Measurements from ENCODE around the gene PLEKHM3. TPM values are rescaled to one million over a fixed set of nuclear protein-coding genes. Genes with fewer than 3 reads are reported as not detected.
A peak's percentile ranks its signal among the peaks of the same experiment; 100 is the strongest.

The PLEKHM3 gene
- total and polyA plus RNA-seq, 2 of the 13 experiments (the other 11 are each of a cell fraction or from before 2014, with no cell fraction given): 4.5 to 4.7 TPM

DNA sequence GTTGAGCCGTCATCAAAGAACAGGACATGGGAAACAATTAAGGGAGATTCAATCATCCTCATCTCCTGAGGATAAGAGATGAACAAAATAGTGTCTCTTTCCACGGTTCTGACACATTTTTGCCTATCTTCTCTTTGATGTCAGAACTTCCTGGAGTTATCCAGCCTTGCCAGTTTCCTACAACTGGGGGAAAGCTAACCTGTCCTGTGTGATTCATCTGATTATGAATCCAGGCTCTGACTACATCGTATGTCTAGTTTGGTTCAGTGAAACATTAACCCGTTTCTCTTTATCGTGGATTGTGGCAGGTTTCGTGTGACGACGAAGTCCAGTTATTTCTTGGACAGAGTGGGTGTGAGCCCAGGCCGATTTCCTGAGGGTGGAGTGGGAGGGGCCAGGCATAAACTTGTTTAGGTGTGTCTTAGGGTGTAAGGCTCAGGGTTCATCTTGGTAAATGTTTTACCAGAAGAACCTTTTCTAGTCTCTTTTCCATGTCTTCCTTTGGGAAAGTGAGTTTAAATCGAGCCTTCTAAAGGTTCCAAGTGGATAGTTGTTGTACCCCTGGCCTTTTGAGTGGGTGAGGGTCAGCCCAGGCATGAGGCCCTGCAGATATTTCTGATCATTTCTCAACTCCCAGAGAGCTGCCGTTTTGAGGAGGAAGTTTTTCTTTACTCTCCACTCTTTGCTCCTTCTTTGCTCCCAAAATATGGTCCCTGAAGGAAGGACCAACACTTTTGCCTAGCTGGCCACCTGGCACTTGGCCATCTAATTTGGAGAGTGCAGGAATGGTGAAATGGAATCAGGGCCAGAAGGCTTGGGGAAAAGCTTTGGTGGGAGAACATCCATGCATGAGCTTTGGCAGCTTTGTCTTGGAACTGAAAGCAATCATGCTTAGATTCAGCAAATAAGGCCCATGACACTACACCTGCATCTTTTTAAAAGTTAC, 205.2 kb downstream of the PLEKHM3 start (continued):
- TF ChIP-seq, protein P1, sequence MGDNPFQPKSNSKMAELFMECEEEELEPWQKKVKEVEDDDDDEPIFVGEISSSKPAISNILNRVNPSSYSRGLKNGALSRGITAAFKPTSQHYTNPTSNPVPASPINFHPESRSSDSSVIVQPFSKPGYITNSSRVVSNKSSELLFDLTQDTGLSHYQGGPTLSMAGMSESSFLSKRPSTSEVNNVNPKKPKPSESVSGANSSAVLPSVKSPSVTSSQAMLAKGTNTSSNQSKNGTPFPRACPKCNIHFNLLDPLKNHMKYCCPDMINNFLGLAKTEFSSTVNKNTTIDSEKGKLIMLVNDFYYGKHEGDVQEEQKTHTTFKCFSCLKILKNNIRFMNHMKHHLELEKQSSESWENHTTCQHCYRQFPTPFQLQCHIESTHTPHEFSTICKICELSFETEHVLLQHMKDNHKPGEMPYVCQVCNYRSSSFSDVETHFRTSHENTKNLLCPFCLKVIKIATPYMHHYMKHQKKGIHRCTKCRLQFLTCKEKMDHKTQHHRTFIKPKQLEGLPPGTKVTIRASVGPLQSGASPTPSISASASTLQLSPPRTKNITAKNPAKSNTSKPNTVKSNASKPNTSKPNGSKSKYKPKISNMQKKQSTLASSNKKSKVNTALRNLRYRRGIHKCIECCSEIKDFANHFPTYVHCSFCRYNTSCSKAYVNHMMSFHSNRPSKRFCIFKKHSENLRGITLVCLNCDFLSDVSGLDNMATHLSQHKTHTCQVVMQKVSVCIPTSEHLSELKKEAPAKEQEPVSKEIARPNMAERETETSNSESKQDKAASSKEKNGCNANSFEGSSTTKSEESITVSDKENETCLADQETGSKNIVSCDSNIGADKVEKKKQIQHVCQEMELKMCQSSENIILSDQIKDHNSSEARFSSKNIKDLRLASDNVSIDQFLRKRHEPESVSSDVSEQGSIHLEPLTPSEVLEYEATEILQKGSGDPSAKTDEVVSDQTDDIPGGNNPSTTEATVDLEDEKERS (CRISPR knock-in tag; IDR thresholded peaks at IDR 0.05): peak; percentile 97
- TF ChIP-seq, protein P2, sequence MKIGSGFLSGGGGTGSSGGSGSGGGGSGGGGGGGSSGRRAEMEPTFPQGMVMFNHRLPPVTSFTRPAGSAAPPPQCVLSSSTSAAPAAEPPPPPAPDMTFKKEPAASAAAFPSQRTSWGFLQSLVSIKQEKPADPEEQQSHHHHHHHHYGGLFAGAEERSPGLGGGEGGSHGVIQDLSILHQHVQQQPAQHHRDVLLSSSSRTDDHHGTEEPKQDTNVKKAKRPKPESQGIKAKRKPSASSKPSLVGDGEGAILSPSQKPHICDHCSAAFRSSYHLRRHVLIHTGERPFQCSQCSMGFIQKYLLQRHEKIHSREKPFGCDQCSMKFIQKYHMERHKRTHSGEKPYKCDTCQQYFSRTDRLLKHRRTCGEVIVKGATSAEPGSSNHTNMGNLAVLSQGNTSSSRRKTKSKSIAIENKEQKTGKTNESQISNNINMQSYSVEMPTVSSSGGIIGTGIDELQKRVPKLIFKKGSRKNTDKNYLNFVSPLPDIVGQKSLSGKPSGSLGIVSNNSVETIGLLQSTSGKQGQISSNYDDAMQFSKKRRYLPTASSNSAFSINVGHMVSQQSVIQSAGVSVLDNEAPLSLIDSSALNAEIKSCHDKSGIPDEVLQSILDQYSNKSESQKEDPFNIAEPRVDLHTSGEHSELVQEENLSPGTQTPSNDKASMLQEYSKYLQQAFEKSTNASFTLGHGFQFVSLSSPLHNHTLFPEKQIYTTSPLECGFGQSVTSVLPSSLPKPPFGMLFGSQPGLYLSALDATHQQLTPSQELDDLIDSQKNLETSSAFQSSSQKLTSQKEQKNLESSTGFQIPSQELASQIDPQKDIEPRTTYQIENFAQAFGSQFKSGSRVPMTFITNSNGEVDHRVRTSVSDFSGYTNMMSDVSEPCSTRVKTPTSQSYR (CRISPR knock-in tag; IDR thresholded peaks at IDR 0.05; ENCODE audit: borderline replicate concordance): peak; percentile 41; the same call in 1 of the 2 replicates
- TF ChIP-seq ZFP36L1 (CRISPR knock-in tag; IDR thresholded peaks at IDR 0.05) (peak; percentile 94; the same call in 1 of the 2 replicates), MAF1 (CRISPR knock-in tag; IDR thresholded peaks at IDR 0.05; ENCODE audit: borderline replicate concordance) (0 out of 2 replicates have a peak, but pooled peaks have one; percentile 30), ZNF724P (CRISPR knock-in tag; IDR thresholded peaks at IDR 0.05; ENCODE audit: borderline replicate concordance) (no peak), LCORL (IDR thresholded peaks at IDR 0.05) (no peak), LCORL (CRISPR knock-in tag; IDR thresholded peaks at IDR 0.05) (peak; percentile 89), NCOA1 (CRISPR knock-in tag; IDR thresholded peaks at IDR 0.05) (peak; percentile 79; the same call in 1 of the 2 replicates), SRSF1 (optimal IDR thresholded peaks at IDR 0.05; ENCODE audit: low read depth, low read length) (no peak), ZNF589 (CRISPR knock-in tag; conservative IDR thresholded peaks at IDR 0.05) (no peak), ZNF101 (CRISPR knock-in tag; IDR thresholded peaks at IDR 0.05; ENCODE audit: borderline replicate concordance, low read depth) (no peak)
- TF ChIP-seq, protein P3, sequence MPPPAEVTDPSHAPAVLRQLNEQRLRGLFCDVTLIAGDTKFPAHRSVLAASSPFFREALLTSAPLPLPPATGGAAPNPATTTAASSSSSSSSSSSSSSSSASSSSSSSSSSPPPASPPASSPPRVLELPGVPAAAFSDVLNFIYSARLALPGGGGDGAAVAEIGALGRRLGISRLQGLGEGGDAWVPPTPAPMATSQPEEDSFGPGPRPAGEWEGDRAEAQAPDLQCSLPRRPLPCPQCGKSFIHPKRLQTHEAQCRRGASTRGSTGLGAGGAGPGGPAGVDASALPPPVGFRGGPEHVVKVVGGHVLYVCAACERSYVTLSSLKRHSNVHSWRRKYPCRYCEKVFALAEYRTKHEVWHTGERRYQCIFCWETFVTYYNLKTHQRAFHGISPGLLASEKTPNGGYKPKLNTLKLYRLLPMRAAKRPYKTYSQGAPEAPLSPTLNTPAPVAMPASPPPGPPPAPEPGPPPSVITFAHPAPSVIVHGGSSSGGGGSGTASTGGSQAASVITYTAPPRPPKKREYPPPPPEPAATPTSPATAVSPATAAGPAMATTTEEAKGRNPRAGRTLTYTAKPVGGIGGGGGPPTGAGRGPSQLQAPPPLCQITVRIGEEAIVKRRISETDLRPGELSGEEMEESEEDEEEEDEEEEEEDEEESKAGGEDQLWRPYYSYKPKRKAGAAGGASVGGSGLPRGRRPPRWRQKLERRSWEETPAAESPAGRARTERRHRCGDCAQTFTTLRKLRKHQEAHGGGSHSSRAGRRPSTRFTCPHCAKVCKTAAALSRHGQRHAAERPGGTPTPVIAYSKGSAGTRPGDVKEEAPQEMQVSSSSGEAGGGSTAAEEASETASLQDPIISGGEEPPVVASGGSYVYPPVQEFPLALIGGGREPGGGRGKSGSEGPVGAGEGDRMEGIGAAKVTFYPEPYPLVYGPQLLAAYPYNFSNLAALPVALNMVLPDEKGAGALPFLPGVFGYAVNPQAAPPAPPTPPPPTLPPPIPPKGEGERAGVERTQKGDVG (CRISPR knock-in tag; IDR thresholded peaks at IDR 0.05; ENCODE audit: borderline replicate concordance): no peak; the same call in 1 of the 2 replicates

All from HepG2 (cell line).